A172 (cell line): Measurements from ENCODE around the gene PAGR1. TPM values are rescaled to one million over a fixed set of nuclear protein-coding genes. Genes with fewer than 3 reads are reported as not detected.
"Not testable (repeated sequence)": the region's sequence is repeated elsewhere in the genome, so short reads cannot be mapped to it uniquely, and the experiment has no call there.

Experiments
- DNase-seq: peaks from one replicate; pipeline ENCODE4 v3.0.0-alpha.2; 2015; ENCODE audit warnings: low spot score
- total RNA-seq: library from RNA; depleted of rRNA; stranded (reverse); fragments of >200 nt; shearing (Covaris generic); gene quantifications from 2 replicates; pipeline ENCODE4 v1.2.3, GENCODE V29; 2014; rRNA removed

Gene PAGR1
- total RNA-seq, result 41.8 and 55.0 TPM in 2 replicates

DNA sequence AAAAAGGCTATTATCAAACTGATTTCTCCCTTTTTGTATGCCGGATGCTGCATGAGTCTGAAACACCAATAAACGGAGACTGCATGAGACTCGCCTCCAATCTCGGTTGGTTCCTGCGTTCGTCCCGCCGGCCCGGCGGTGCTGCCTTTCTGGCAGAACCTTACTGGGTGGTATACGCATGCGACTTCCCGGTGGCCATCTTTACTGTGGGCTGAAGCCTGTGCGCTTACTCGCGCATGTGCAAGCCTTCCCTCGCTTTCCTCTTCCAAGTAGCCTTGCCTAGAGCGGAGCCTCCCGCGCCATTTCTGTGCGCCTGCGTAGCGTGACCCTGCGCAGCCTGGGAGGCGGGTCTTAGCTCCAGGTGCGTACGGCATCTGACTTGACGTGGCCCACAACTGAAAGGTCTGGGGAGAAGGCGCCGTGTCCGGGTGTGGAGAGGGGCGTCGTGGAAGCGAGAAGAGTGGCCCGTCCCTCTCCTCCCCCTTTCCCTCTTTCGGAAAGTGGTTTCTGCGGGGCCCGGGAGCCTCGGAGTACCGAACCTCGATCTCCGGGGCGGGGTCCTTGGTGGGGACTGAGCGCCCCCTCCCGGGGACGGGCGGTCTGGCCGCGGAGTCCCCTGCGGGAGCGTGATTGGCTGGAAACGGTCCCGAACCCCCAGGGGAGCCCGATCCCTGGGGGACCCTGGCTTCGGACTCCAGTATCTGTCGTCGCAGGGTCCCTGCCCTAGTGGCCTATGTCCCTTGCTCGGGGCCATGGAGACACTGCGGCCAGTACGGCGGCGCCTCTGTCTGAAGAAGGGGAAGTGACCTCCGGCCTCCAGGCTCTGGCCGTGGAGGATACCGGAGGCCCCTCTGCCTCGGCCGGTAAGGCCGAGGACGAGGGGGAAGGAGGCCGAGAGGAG, at the start of gene PAGR1:
Gene PAGR1 (plus strand): TSS at position 360 of the 901 bp plus-strand sequence. CDS start 374 bp downstream, at position 734.
- DNase-seq, result peak; percentile 98

DNA sequence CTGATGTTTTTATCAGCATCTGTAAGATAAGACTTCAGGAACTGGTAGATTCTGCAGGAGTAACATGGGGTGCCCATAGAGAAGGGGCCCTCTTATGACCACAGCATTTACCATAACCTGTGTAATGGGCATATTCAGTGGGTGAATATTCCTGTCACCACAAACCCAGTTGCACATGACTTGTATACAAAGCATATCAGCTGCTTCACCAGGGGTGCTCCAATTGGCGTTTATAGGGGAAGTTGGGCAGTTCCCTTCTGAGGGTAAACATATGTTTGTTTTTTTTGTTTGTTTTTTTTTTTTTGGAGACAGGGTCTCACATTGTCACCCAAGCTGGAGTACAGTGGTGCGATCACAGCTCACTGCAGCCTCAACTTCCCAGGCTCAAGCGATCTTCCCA, 49.4 kb upstream of the PAGR1 start:
- DNase-seq, result no peak

DNA sequence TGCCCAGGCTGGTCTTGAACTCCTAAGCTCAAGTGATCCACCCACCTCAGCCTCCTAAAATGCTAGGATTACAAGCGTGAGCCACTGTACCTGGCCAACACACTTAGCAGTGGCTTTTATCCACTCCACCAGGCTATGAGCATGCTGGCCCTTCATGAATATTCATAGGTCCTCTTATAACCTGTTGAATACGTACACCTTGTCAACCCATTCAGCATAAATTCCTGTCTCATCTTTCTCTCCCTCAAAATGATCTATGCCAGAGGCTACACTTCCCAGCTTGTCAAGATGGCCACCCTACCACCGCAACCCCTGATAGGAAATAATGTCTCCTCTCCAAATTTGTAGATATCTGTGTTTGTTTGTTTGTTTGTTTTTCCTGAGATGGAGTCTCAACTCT, 48.9 kb upstream of the PAGR1 start:
- DNase-seq, result no peak

DNA sequence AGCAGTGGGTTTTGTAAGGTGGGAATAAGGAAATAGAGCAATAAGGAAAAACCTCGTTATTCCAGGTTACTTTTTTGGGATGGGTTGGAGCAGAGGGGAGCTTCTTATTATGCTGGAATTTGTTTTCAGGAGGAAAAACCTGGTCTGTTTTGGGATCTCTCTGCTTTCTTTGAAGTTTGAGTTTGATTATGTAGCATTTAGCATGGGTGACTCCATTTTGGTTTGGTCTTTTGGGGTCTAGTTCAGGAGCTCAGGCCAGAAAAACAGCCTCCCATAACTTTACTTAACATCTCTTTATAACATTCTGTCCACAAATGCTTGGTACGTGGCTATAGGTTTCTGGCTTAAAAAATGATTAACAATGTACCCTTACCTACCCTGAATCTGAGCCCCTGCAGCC, 46.4 kb upstream of the PAGR1 start:
- DNase-seq, result no peak

DNA sequence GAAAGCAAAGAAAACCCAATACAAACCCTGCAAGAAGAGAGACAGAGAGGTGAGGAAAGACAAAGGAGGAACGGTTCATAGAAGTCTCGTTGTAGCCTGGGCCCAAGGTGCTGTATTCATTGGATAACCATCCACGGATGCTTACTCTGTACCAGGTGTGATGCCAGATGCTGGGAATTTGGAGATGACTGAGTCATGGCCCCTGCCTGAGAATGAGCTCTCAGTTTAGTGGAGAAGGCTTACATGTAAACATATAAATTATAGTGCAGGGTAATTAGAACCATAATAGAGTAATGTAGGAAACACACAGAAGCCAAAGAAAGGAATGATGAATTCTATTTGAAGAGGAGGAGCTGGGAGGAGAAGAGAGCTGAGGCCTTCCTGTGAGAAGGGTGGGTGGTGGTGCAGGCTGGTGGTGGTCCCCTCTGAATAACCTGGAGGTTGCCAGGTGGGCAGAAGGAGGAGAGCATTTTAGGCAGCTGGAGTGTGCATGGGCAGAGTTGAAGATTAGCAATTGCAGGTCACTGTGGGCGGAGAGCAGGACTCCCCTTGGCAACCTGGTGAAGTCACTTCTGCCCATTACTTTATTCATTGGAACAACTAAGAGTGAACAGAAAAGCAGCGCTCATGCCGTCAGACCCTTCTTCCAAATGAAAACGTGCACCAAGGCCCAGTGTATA, 45.6 kb upstream of the PAGR1 start:
- DNase-seq, result no peak

DNA sequence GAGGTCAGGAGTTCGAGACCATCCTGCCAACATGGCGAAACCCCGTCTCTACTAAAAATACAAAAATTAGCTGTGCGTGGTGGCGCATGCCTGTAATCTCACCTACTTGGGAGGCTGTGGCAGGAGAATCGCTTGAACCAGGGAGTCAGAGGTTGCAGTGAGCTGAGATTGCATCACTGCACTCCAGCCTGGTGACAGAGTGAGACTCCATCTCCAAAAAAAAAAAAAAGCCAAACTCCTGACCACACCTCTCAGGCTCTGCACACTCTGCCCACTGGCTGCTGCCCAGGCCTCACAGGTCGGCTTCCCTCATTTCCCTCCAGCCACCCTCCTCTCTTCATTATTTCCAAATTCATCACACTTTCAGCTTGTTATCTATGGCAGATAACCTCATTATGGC, 43.6 kb upstream of the PAGR1 start:
- DNase-seq, result not testable (repeated sequence)

DNA sequence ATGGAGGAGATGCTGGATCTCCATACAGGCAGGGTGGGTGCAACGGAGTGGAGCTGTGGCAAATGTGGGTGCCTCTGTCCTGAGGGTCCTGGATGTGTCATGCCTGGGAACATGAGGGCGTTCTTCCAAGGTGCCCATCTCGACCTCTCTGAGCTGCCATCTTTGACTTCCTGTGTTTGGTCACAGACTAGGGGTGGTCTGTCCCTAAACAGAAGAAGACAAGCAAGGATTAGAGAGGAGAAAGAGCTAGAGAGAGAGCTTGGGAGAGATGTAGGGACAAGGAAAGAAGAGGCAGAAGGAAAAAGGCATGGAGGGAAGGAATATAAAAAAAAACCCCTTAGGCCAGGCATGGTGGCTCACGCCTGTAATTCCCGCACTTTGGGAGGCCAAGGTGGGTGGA, 41.2 kb upstream of the PAGR1 start:
- no peak for DNase-seq

DNA sequence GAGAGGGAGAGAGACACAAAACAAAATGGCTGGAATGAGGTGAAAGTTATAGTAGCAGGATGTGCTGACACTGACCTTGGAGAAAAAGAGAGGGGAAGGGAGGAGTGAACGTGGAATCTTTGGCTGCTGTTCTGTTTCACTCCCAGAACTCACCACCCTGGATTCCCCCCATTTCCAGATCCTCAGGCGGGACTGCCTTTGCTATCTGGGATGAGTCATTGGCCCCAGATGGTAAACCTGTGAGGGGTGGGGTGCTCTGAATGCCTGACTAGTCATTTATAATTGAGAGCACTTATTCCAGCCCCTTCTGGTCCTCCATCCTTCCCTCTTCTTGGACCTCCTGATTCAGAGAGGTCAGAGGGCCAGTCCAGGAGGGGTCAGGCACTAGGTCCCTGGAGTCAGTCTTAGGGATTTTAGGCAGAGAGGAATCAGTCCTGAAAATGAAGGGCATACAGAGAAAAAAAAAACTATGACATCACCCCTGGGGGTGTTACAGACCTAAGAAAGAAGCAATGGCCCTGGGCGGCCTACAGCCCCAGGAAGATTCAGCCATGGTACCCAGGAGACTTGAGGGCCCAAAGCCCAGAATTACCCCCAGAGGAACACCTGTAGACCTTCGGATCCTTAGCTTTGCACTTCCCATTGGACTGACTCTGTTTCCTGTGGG, 40.1 kb upstream of the PAGR1 start:
- DNase-seq, result peak; percentile 89

DNA sequence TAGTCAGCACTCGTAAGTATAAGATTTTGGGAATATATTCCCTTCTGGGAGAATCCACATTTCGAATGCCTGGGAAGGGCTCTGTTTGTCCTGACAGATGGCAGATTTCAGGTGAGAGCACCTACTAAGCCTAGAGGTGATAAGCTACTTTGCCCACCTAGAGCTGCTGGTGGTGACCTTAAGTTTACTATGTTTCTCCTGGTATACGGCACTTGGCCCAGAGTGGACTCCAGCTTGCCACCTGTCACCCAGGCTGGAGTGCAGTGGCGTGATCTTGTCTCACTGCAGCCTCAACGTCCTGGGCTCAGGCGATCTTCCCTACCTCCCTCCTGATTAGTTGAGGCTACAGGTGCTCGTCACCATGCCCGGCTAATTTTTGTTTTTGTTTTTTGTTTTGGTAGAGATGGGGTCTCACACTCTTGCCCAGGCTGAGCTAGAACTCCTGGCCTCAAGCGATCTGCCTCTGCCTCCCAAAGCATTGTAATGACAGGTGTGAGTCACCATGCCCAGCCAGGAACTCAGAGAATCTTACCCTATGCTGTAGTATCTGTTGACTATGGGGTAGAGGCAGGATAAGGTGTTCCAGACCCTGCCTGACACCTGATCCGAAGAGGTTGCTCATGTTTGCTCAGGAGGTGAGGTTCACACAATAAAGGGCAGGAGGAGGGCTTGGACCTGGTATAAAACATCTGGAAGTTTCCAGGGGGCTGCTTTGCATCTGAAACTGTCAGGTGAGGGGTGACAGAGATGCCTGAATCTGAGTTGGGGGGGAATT, 38.2 kb upstream of the PAGR1 start, which contains the start of gene ZG16:
Gene ZG16 (plus strand): TSS at position 681 of the 775 bp plus-strand sequence. CDS start 1,011 bp downstream, outside the sequence.
- no peak for DNase-seq

DNA sequence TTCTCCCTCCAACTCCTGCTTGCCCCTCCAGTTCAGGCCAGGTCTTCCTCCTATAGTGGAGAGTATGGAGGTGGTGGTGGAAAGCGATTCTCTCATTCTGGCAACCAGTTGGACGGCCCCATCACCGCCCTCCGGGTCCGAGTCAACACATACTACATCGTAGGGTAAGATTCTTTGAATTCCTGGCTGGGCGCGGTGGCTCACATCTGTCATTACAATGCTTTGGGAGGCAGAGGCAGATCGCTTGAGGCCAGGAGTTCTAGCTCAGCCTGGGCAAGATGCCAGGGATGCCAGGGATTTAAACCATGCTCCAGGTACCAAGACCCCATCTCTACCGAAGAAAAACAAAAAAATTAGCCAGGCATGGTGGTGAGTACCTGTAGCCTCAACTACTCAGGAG, 36.5 kb upstream of the PAGR1 start:
- DNase-seq, result peak; percentile 54

DNA sequence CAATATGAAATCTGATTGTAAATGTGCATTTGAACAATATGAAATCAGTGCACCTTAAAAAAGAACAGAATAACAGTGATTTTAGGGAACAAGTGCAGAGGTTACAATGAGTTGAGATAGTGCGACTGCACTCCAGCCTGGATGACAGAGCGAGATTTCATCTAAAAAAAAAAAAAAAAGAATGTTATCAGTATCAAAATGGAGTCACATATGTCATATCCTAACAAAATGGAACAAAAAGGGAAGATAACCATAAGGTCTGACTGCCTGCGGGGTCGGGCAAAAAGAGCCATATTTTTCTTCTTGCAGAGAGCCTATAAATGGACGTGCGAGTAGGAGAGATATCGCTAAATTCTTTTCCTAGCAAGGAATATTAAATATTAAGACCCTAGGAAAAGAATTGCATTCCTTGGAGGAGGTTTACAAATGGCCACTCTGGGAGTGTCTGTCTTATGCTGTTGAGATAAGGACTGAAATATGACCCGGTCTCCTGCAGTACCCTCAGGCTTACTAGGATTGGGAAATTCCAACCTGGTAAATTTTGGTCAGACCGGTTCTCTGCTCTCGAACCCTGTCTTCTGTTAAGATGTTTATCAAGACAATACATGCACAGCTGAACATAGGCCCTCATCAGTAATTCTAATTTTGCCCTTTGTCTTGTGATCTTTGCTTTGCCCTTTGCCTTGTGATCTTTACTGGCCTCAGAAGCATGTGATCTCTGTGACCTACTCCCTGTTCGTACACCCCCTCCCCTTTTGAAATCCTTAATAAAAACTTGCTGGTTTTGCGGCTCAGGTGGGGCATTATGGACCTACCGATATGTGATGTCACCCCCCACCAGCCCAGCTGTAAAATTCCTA, 32.6 kb upstream of the PAGR1 start:
- DNase-seq, result not testable (repeated sequence)

DNA sequence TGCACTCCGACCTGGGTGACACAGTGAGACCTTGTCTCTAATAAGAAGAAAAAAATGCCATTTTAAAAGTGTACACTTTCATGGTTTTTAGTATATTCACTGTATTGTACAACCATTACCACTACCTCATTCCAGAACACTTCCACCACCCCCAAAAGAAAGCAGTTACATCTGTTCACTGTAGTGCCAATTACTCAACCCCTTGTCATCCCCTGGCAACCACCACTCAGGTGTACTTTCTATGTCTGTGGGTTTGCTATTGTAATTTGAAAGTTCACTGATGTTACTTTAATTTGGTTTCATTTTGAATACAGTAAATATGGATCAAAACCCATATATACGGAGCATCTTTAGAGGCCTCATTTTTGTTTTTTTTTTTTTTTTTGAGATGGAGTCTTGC, 31.8 kb upstream of the PAGR1 start:
- DNase-seq, result no peak

DNA sequence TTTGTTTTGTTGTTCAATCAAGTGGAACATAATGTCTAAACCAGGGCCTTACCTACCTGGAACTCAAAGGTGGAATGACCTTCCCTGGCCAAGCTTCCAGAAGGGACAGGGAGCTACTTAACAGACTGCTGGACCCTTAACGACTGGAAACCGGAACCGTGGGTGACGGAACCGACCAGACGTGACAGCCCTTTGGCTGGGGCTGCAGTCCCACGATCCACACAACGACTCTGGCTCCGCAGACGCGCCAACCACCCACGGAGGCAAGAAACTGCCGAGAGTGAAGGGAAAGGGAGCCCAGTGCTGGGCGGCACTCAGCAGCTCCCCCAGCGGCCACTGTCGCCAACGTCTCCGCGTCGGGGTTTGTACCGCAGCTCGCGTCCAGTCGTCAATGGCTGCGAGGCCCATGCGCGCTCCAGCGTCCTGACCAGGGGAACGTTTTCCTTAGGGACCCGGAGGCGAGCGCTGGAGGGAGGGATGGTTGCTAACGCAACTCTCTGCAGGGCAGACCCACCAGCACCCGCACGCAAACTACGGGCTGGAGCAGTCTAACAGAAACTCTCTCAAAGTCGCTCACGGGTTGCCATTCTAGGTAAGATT, 31.0 kb upstream of the PAGR1 start:
- no peak for DNase-seq

DNA sequence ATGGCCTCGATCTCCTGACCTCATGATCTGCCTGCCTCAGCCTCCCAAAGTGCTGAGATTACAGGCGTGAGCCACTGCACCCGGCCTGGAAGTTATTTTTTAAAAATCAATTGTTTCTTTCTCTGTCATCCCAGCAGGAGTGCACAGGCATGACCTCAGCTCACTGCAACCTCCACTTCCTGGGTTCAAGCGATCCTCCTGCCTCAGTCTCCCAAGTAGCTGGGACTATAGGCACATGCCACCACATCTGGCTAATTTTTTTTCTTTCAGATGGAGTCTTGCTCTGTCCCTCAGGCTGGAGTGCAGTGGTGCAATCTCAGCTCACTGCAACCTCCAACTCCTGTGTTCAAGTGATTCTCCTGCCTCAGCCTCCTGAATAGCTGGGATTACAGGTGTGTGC, 28.8 kb upstream of the PAGR1 start:
- not testable (repeated sequence) for DNase-seq

DNA sequence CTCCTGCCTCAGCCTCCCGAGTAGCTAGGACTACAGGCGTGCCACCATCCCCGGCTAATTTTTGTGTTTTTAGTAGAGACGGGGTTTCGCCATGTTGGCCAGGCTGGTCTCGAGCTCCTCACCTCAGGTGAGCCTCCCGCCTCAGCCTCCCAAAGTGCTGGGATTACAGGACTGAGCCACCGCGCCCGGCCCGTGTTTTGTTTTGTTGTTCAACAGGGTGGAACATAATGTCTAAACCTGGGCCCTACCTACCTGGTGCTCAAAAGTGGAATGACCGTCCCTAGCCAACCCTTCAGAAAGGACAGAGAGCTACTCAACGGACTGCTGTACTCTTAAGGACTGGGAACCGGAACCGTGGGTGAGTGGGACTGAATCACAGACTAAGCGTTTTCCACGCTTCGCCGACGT, 26.2 kb upstream of the PAGR1 start:
- no peak for DNase-seq

DNA sequence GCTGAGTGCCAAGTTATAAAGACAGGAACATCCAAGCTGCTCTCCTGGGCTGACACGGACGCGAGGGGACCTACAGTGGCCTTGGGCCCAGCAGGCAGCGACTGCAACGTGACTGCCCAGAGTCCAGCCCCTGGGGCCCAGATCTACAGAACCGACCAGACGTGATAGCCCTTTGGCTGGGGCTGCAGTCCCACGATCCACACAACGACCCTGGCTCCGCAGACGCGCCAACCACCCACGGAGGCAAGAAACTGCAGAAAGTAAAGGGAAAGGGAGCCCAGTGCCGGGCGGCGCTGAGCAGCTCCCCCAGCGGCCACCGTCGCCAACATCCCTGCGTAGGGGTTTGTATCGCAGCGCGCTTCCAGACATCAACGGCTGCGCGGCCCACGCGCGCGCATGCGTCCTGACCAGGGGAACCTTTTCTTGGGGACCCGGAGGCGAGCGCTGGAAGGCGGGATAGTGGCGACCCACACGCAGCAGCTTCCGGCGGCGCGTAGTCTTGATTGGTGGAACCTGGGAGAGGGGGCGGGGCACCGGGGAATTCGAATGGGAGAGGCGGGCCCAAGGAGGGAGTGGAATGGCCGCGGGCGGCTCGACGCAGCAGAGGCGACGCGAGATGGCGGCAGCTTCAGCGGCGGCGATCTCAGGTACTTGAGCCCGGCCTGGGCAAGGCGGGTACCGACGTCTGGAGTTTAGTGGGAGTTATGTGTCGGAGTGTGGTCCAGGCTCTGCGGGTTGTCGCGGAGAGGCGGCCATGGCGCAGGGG, 25.6 kb upstream of the PAGR1 start, which contains the start of gene KIF22:
Gene KIF22 (plus strand): TSS at position 569 of the 766 bp plus-strand sequence. CDS start 9 bp downstream, at position 578.
- peak; percentile 96 for DNase-seq

DNA sequence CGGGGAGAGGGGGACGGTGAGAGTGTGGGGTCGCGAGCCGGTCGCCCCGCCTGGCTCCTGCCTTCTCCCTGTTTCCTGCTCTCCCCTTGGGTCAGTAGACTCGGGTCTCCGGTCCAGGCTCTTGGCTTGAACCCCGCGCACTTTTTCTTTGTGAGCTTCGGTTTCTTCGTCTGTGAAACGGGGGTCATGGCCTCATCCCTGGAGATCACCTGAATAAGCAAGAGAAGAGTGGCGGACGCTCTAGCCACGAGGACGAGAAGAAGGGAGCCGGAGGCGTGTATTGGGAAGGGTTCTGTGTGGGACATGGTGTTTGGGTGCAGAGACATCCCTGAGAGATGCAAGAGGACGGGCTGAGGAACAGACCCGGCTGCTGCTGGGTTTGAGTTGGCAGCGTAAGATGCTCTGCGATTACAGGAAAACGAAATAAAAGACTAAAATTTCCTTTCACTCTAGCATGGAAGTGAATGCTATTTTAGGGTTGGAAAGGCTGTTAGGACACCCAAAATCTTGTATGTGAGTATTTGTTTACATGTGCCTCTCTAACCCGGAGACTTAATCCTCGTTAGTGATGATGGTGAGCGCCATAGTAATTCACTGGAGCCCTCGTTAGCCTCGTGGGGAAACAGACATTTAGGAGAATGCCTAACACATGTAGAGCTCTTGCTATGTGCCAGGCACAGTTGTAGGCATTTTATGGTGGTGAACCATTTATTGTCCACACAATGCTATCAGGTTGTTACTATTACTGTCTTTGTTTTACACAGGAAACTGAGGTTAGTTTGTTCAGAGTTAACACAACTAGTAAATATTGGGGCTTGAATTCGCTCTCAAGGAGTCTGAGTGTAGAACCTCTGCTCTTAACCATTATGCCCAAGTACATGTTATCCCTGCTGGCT, 24.8 kb upstream of the PAGR1 start:
- no peak for DNase-seq
